Ascending aorta (tissue), 2 donors: Measurements from ENCODE around the gene HMGCL. TPM values are rescaled to one million over a fixed set of nuclear protein-coding genes. Genes with fewer than 3 reads are reported as not detected.

Experiments
- DNase-seq, 2 donors: peaks; one replicate each; pipeline ENCODE4 v3.0.0-alpha.2; 2019; ENCODE audit warnings: low spot score in 2 of 2
- H3K27ac ChIP-seq, 2 donors: fragments of 200-600 bp; sonication (generic); one replicate each; pipeline ENCODE4 v1.5.1; 2016 to 2017; ENCODE audit warnings: mild to moderate bottlenecking in 1 of 2
- H3K27me3 ChIP-seq: fragments of 200-600 bp; sonication (generic); one replicate; pipeline ENCODE4 v1.5.1; 2017
- H3K36me3 ChIP-seq, 2 donors: fragments of 200-600 bp; sonication (generic); one replicate each; pipeline ENCODE4 v1.5.1; 2016
- H3K4me1 ChIP-seq, 2 donors: fragments of 200-600 bp; sonication (generic); one replicate each; pipeline ENCODE4 v1.5.1; 2016 to 2017; ENCODE audit warnings: mild to moderate bottlenecking in 1 of 2
- H3K4me3 ChIP-seq, 2 donors: fragments of 200-600 bp; sonication (generic); one replicate each; pipeline ENCODE4 v1.5.1; 2016 to 2017; ENCODE audit warnings: mild to moderate bottlenecking in 1 of 2
- H3K9me3 ChIP-seq, 2 donors: fragments of 200-600 bp; sonication (generic); one replicate each; pipeline ENCODE4 v1.5.1; 2016
- intact Hi-C: fragments of 100-400 bp; cut with DNase I; formaldehyde crosslinking; loops from one replicate; pipeline ENCODE4 v1.15.1; 2023
- total RNA-seq: library from RNA; depleted of rRNA; stranded (reverse); fragments of >200 nt; gene quantifications from one replicate; pipeline ENCODE4 v1.1.0, GENCODE V29; 2016
- TF ChIP-seq, protein P1 (sequence below), 3 experiments: fragments of 200-600 bp in 2 of 3; fragments of 450-650 bp in 1 of 3; sonication (generic) in 2 of 3; IDR thresholded peaks; one replicate each; pipeline ENCODE4 v1.5.1; 2016 to 2019; ENCODE audit warnings: antibody characterized with exemption in 3 of 3, mild to moderate bottlenecking in 1 of 3, moderate library complexity in 1 of 3

Gene HMGCL
- total RNA-seq, 1 donor from 2014 or later, result 7.3 TPM

DNA sequence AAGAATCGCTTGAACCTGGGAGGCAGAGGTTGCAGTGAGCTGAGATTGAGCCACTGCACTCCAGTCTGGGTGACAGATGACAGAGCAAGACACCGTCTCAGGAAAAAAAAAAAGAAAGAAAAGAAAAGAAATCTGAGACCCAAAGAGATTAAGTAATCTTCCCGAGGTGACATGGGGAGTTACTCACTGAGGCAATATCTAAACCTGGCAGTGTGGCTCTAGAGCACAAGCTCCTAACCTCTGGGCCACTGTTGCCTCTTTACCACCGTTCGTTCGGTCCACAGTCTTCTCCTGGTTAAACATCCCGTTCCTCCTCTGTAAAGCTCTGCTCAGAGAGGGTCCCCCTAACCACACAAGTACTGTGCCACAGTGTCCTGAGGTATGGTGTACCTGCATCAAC lies 1.5 kb downstream of the HMGCL start:
- no peak for DNase-seq
- H3K9me3 ChIP-seq, result no peaks in the 10 kb centered on the region
- H3K4me1 ChIP-seq, result peaks cover 0 to 6% of the 10 kb centered on the region in 2 donors
- no peaks in the 10 kb centered on the region for H3K27me3 ChIP-seq
- intact Hi-C loops, result loop anchor here (2.0 kb wide), 2 partner anchors 21 to 43 kb away; no protein-coding TSS in a partner anchor
- TF ChIP-seq, protein P1, sequence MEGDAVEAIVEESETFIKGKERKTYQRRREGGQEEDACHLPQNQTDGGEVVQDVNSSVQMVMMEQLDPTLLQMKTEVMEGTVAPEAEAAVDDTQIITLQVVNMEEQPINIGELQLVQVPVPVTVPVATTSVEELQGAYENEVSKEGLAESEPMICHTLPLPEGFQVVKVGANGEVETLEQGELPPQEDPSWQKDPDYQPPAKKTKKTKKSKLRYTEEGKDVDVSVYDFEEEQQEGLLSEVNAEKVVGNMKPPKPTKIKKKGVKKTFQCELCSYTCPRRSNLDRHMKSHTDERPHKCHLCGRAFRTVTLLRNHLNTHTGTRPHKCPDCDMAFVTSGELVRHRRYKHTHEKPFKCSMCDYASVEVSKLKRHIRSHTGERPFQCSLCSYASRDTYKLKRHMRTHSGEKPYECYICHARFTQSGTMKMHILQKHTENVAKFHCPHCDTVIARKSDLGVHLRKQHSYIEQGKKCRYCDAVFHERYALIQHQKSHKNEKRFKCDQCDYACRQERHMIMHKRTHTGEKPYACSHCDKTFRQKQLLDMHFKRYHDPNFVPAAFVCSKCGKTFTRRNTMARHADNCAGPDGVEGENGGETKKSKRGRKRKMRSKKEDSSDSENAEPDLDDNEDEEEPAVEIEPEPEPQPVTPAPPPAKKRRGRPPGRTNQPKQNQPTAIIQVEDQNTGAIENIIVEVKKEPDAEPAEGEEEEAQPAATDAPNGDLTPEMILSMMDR (IDR thresholded peaks at IDR 0.05), result no peak
- H3K4me3 ChIP-seq, result peak overlapping the region; percentile 77 to 97
- H3K27ac ChIP-seq, result no peak overlapping the region
- peaks cover 6% of the 10 kb centered on the region in 2 donors for H3K36me3 ChIP-seq

DNA sequence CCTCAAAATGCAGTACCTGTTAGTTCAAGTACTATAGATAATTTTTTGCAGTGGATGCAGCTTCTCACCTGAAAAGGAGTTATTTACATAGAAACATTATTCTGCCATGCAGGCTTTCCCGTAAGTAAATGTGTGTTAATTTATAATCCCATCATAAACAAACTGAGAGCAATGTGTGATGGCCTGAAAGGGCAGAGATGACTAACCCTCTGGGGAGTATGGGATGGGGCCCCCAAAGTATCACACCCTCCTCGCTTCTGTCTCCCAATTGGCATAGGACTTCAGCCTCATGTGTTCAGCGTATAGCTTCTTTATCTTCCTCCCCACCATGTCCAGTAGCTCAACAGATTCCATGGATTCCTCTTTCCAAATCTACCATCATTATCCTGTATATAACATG lies 7.6 kb downstream of the HMGCL start:
- Histone ChIP-seq H3K27ac (no peak overlapping the region), H3K36me3 (peaks cover 59 to 65% of the 10 kb centered on the region in 2 donors), H3K4me1 (no peaks in the 10 kb centered on the region), H3K27me3 (no peaks in the 10 kb centered on the region), H3K9me3 (no peaks in the 10 kb centered on the region), H3K4me3 (no peak overlapping the region)
- no peak for DNase-seq
- intact Hi-C loops, result loop anchor here (10.0 kb wide), 1 partner anchor 97 kb away; the partner anchor contains the start of gene CNR2
- TF ChIP-seq, protein P1 (IDR thresholded peaks at IDR 0.05), result no peak

DNA sequence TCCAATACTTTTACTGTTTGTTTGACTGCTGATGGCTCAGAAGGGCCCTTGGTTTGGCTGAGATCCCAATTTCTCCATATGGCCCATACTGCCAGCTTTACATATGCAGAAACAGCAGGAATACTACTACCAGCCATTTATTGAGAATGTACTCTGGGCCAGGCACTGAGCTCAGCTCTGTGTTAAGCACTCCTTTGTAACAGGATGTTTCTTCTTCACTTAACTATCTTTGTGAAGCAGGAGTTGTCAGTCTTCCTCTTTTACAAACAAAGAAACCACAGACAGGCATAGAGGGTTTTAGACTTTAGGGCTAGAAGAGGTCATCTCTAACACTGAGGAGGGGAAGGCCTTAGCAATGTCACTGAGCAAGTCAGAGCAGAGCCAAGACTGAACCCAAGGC lies 8.3 kb downstream of the HMGCL start:
- Histone ChIP-seq H3K27ac (no peak overlapping the region), H3K4me3 (no peak overlapping the region), H3K36me3 (peaks cover 63 to 72% of the 10 kb centered on the region in 2 donors), H3K27me3 (no peaks in the 10 kb centered on the region), H3K9me3 (no peaks in the 10 kb centered on the region), H3K4me1 (no peaks in the 10 kb centered on the region)
- DNase-seq, result no peak
- intact Hi-C loops, result loop anchor here (10.0 kb wide), 1 partner anchor 98 kb away; the partner anchor contains the start of gene CNR2
- TF ChIP-seq, protein P1 (IDR thresholded peaks at IDR 0.05), result no peak

DNA sequence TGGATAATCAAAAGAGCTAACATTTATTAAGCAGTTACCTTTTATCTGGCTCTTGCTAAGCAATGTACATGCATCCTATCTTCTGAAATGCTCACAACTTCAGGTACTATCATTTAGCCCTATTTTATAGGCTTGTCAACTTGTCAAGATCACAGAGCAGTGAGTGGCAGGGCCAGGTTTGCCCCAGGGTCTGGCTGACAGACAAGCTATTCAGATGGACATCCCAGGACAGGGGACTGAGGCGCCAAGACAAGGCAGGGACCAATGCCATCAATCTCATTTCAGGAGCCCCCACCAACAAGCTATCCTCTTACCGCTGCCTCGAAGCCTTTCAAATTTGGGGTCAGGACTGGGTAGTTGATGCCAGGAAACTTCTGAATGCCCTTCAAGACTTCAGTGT lies 8.9 kb downstream of the HMGCL start:
- no peak for DNase-seq
- H3K27me3 ChIP-seq, result no peaks in the 10 kb centered on the region
- peaks cover 63 to 78% of the 10 kb centered on the region in 2 donors for H3K36me3 ChIP-seq
- H3K4me1 ChIP-seq, result no peaks in the 10 kb centered on the region
- intact Hi-C loops, result loop anchor here (10.0 kb wide), 1 partner anchor 98 kb away; the partner anchor contains the start of gene CNR2
- H3K27ac ChIP-seq, result no peak overlapping the region
- H3K9me3 ChIP-seq, result no peaks in the 10 kb centered on the region
- H3K4me3 ChIP-seq, result no peak overlapping the region
- TF ChIP-seq, protein P1 (IDR thresholded peaks at IDR 0.05), result no peak

DNA sequence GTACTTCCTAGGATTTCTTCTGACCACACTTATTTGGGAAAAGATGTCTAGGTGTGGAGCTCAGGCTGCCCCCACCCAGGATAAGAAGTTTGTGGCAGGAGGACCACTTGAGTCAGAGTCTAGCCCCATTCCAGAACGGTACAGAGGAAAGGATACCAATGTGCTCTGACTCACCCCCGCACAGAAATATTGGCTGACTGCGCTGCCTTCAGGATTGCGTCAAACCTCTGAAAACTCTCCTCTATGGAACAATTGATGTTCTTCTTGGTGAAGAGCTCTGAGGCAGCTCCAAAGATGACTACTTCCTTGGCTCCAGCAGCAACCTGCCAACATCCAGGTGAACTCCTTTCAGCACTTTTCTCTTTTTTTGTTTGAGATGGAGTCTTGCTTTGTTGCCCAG lies 11.2 kb downstream of the HMGCL start:
- no peaks in the 10 kb centered on the region for H3K4me1 ChIP-seq
- no peak for DNase-seq
- H3K4me3 ChIP-seq, result no peak overlapping the region
- H3K27me3 ChIP-seq, result no peaks in the 10 kb centered on the region
- H3K9me3 ChIP-seq, result no peaks in the 10 kb centered on the region
- no peak overlapping the region for H3K27ac ChIP-seq
- intact Hi-C loops, result loop anchor here (10.0 kb wide), 1 partner anchor 101 kb away; the partner anchor contains the start of gene CNR2
- TF ChIP-seq, protein P1 (IDR thresholded peaks at IDR 0.05), result no peak
- peaks cover 57 to 77% of the 10 kb centered on the region in 2 donors for H3K36me3 ChIP-seq
